HCT116 (cell line): ENCODE results near the gene TTLL11.

Experiments used
- CEBPB ChIP-seq: IDR thresholded peaks from 2 replicates; pipeline ENCODE4 v1.6.1; 2012; ENCODE audit warnings: low read depth
- EZH2 ChIP-seq: fragments of 200-600 bp; sonication (generic); IDR thresholded peaks from 2 replicates; pipeline ENCODE4 v1.6.1; 2017; ENCODE audit warnings: antibody characterized with exemption, mixed run types
- EZH2phosphoT487 ChIP-seq: fragments of 200-600 bp; IDR thresholded peaks from 2 replicates; pipeline ENCODE4 v1.6.1; 2018; ENCODE audit warnings: antibody characterized with exemption, borderline replicate concordance
- FOSL1 ChIP-seq: IDR thresholded peaks from 2 replicates; pipeline ENCODE4 v1.6.1; 2012; ENCODE audit warnings: low read depth
- TCF7L2 ChIP-seq: IDR thresholded peaks from 2 replicates; pipeline ENCODE4 v1.7.0; 2011; ENCODE audit warnings: borderline replicate concordance, inconsistent platforms; ENCODE audit not compliant: insufficient read depth, insufficient read length; ENCODE audit errors: extremely low read depth
- YY1 ChIP-seq: IDR thresholded peaks from 2 replicates; pipeline ENCODE4 v1.6.1; 2011; ENCODE audit warnings: low read length, low read depth, moderate library complexity, mild to moderate bottlenecking; ENCODE audit not compliant: insufficient replicate concordance; ENCODE audit errors: extremely low read depth
- ZNF274 ChIP-seq: fragments of 200-500 bp; sonication (Bioruptor generic); IDR thresholded peaks from 2 replicates; pipeline ENCODE4 v1.6.1; 2014; ENCODE audit warnings: mild to moderate bottlenecking, low read depth, low read length, inconsistent platforms
- TF ChIP-seq, protein P1 (sequence below), 3 experiments: fragments of 200-600 bp in 1 of 3; sonication (generic) in 1 of 3; IDR thresholded peaks in 2 of 3; conservative IDR thresholded peaks in 1 of 3; 2 replicates each; pipeline ENCODE4 v1.5.1; 2012 to 2017; ENCODE audit warnings: low read depth in 2 of 3, low read length in 2 of 3, antibody characterized with exemption in 1 of 3, borderline replicate concordance in 1 of 3, control low read depth in 1 of 3, mild to moderate bottlenecking in 1 of 3, mixed read lengths in 1 of 3, mixed run types in 1 of 3, moderate library complexity in 1 of 3; ENCODE audit not compliant: insufficient read depth in 1 of 3
- TF ChIP-seq, protein P2 (sequence below): IDR thresholded peaks from 2 replicates; pipeline ENCODE4 v1.6.1; 2012; ENCODE audit warnings: low read depth

DNA sequence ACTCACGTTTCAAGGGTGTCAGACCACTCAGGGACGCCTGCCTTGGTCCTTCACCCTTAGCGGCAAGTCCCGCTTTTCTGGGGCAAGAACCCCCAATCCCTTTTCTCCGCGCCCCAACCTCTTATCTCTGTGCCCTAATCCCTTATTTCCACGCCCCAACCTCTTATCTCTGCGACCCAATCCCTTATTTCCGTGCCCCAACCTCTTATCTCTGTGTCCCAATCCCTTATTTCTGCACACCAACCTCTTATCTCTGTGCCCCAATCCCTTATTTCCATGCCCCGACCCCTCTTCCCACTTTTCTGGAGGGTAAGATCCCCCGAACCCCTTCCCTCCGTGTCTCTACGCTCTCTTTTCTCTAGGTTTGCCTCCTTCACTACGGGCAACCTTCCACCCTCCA lies 302.3 kb downstream of the TTLL11 start:
- TF ChIP-seq, protein P1, sequence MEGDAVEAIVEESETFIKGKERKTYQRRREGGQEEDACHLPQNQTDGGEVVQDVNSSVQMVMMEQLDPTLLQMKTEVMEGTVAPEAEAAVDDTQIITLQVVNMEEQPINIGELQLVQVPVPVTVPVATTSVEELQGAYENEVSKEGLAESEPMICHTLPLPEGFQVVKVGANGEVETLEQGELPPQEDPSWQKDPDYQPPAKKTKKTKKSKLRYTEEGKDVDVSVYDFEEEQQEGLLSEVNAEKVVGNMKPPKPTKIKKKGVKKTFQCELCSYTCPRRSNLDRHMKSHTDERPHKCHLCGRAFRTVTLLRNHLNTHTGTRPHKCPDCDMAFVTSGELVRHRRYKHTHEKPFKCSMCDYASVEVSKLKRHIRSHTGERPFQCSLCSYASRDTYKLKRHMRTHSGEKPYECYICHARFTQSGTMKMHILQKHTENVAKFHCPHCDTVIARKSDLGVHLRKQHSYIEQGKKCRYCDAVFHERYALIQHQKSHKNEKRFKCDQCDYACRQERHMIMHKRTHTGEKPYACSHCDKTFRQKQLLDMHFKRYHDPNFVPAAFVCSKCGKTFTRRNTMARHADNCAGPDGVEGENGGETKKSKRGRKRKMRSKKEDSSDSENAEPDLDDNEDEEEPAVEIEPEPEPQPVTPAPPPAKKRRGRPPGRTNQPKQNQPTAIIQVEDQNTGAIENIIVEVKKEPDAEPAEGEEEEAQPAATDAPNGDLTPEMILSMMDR (IDR thresholded peaks at IDR 0.05 in 2 of 3, conservative IDR thresholded peaks at IDR 0.05 in 1 of 3; ENCODE audit: borderline replicate concordance in 1 of 3, insufficient read depth in 1 of 3, low read depth in 2 of 3, low read length in 2 of 3): no peak
- no peak for TF ChIP-seq FOSL1
- TF ChIP-seq, protein P2, sequence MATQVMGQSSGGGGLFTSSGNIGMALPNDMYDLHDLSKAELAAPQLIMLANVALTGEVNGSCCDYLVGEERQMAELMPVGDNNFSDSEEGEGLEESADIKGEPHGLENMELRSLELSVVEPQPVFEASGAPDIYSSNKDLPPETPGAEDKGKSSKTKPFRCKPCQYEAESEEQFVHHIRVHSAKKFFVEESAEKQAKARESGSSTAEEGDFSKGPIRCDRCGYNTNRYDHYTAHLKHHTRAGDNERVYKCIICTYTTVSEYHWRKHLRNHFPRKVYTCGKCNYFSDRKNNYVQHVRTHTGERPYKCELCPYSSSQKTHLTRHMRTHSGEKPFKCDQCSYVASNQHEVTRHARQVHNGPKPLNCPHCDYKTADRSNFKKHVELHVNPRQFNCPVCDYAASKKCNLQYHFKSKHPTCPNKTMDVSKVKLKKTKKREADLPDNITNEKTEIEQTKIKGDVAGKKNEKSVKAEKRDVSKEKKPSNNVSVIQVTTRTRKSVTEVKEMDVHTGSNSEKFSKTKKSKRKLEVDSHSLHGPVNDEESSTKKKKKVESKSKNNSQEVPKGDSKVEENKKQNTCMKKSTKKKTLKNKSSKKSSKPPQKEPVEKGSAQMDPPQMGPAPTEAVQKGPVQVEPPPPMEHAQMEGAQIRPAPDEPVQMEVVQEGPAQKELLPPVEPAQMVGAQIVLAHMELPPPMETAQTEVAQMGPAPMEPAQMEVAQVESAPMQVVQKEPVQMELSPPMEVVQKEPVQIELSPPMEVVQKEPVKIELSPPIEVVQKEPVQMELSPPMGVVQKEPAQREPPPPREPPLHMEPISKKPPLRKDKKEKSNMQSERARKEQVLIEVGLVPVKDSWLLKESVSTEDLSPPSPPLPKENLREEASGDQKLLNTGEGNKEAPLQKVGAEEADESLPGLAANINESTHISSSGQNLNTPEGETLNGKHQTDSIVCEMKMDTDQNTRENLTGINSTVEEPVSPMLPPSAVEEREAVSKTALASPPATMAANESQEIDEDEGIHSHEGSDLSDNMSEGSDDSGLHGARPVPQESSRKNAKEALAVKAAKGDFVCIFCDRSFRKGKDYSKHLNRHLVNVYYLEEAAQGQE: no peak
- no peak for TF ChIP-seq YY1
- TF ChIP-seq CEBPB: no peak
- TF ChIP-seq TCF7L2: no peak
- TF ChIP-seq EZH2: no peak
- TF ChIP-seq EZH2phosphoT487: no peak
- no peak for TF ChIP-seq ZNF274
